SK-N-SH treated with all-trans-retinoic acid at 6 μM for 48 hours (cell line): Measurements from ENCODE around the gene SPEF1.

Experiments
- ARNTL ChIP-seq: fragments of 450-650 bp; formaldehyde crosslinking; IDR thresholded peaks from 2 replicates; pipeline ENCODE4 v1.5.0; 2020; ENCODE audit warnings: low read depth, mild to moderate bottlenecking, moderate library complexity, borderline replicate concordance
- ESRRG ChIP-seq: fragments of 250-450 bp; sonication (Bioruptor Pico); IDR thresholded peaks from 2 replicates; pipeline ENCODE4 v1.6.1; 2021; ENCODE audit warnings: mild to moderate bottlenecking
- GLIS3 ChIP-seq: fragments of 250-450 bp; sonication (Bioruptor Pico); IDR thresholded peaks from 2 replicates; pipeline ENCODE4 v1.5.0; 2020; ENCODE audit warnings: mild to moderate bottlenecking, moderate library complexity
- POU6F1 ChIP-seq: fragments of 250-450 bp; sonication (Bioruptor Pico); IDR thresholded peaks from 2 replicates; pipeline ENCODE4 v1.8.0; 2021; ENCODE audit warnings: low read depth, mild to moderate bottlenecking, moderate library complexity, borderline replicate concordance
- RARB ChIP-seq: fragments of 250-450 bp; sonication (Bioruptor Pico); IDR thresholded peaks from 2 replicates; pipeline ENCODE4 v1.8.0; 2021; ENCODE audit warnings: mild to moderate bottlenecking, moderate library complexity
- TSHZ2 ChIP-seq: fragments of 250-450 bp; sonication (Bioruptor Pico); IDR thresholded peaks from 2 replicates; pipeline ENCODE4 v1.5.0; 2020; ENCODE audit warnings: mild to moderate bottlenecking, moderate library complexity
- ZFP3 ChIP-seq: fragments of 250-450 bp; sonication (Bioruptor Pico); IDR thresholded peaks from 2 replicates; pipeline ENCODE4 v1.5.0; 2020; ENCODE audit warnings: mild to moderate bottlenecking, moderate library complexity
- ZNF70 ChIP-seq: fragments of 450-650 bp; formaldehyde crosslinking; IDR thresholded peaks from 2 replicates; pipeline ENCODE4 v1.5.0; 2020; ENCODE audit warnings: mild to moderate bottlenecking, moderate library complexity

- TF ChIP-seq ZFP3 (CRISPR knock-in tag) (no peak), POU6F1 (CRISPR knock-in tag) (no peak), ARNTL (CRISPR knock-in tag) (no peak), ZNF70 (CRISPR knock-in tag) (no peak), ESRRG (CRISPR knock-in tag) (no peak), GLIS3 (CRISPR knock-in tag) (no peak), TSHZ2 (CRISPR knock-in tag) (no peak), RARB (CRISPR knock-in tag) (no peak)
Observed at GRCh38 chr20:3729811-3730540, 51.3 kb downstream of the SPEF1 start.
